Progenitor cell of endocrine pancreas (in vitro differentiated cells): ENCODE results near the gene LIPT2. TPM values are rescaled to one million over a fixed set of nuclear protein-coding genes. Genes with fewer than 3 reads are reported as not detected.

Experiments used
- DNase-seq: peaks from one replicate; pipeline ENCODE4 v3.0.0; 2021; ENCODE audit warnings: low spot score; ENCODE audit not compliant: unreplicated experiment
- H3K27ac Mint-ChIP-seq: 2 replicates; pipeline ENCODE4 v1.8.0; 2021; ENCODE audit warnings: mild to moderate bottlenecking, moderate library complexity, mixed read lengths
- H3K27me3 Mint-ChIP-seq: 2 replicates; pipeline ENCODE4 v1.8.0; 2021; ENCODE audit warnings: mixed read lengths
- H3K36me3 Mint-ChIP-seq: 2 replicates; pipeline ENCODE4 v1.8.0; 2022; ENCODE audit warnings: mixed read lengths; ENCODE audit not compliant: insufficient read depth
- H3K4me1 Mint-ChIP-seq: 2 replicates; pipeline ENCODE4 v1.8.0; 2021; ENCODE audit warnings: low read depth, mixed read lengths
- H3K4me3 Mint-ChIP-seq: 2 replicates; pipeline ENCODE4 v1.8.0; 2021; ENCODE audit warnings: low read depth, mild to moderate bottlenecking, moderate library complexity, mixed read lengths
- H3K9me3 Mint-ChIP-seq: 2 replicates; pipeline ENCODE4 v1.8.0; 2021; ENCODE audit warnings: low read depth, mixed read lengths
- CTCF ChIP-seq: fragments of 200-600 bp; sonication (generic); IDR thresholded peaks from one replicate; pipeline ENCODE4 v1.5.0; 2021; ENCODE audit warnings: antibody characterized with exemption, mild to moderate bottlenecking; ENCODE audit not compliant: unreplicated experiment
- total RNA-seq: library from RNA; stranded (reverse); gene quantifications from 2 replicates; pipeline ENCODE4 v1.2.1, GENCODE V29; 2021

LIPT2 gene
- total RNA-seq, 1 donor from 2014 or later: 9.1 TPM

- no peak for TF ChIP-seq CTCF
- Mint-ChIP-seq H3K27ac (no peak overlapping the region), H3K4me3 (no peak overlapping the region), H3K9me3 (no peaks in the 10 kb centered on the region), H3K36me3 (no peaks in the 10 kb centered on the region), H3K27me3 (no peaks in the 10 kb centered on the region), H3K4me1 (no peaks in the 10 kb centered on the region)
- no peak for DNase-seq
Observed at GRCh38 chr11:74480688-74481417, 12.7 kb downstream of the LIPT2 start.

- Mint-ChIP-seq H3K9me3 (no peaks in the 10 kb centered on the region), H3K4me3 (no peak overlapping the region), H3K36me3 (no peaks in the 10 kb centered on the region), H3K4me1 (no peaks in the 10 kb centered on the region), H3K27me3 (no peaks in the 10 kb centered on the region), H3K27ac (no peak overlapping the region)
- TF ChIP-seq CTCF: no peak
- no peak for DNase-seq
Observed at GRCh38 chr11:74479732-74480123, 13.8 kb downstream of the LIPT2 start.

GRCh38 chr11:74478877-74479731 is 14.4 kb downstream of the LIPT2 start:
- TF ChIP-seq CTCF: no peak
- H3K9me3 Mint-ChIP-seq: no peaks in the 10 kb centered on the region
- H3K4me3 Mint-ChIP-seq: no peak overlapping the region
- H3K4me1 Mint-ChIP-seq: no peaks in the 10 kb centered on the region
- no peaks in the 10 kb centered on the region for H3K36me3 Mint-ChIP-seq
- no peak for DNase-seq
- no peaks in the 10 kb centered on the region for H3K27me3 Mint-ChIP-seq
- H3K27ac Mint-ChIP-seq: no peak overlapping the region

GRCh38 chr11:74476536-74476935 is 17.0 kb downstream of the LIPT2 start:
- H3K9me3 Mint-ChIP-seq: no peaks in the 10 kb centered on the region
- no peak for DNase-seq
- no peak for TF ChIP-seq CTCF
- no peaks in the 10 kb centered on the region for H3K36me3 Mint-ChIP-seq
- no peak overlapping the region for H3K27ac Mint-ChIP-seq
- no peak overlapping the region for H3K4me3 Mint-ChIP-seq
- H3K27me3 Mint-ChIP-seq: peaks cover 11% of the 10 kb centered on the region
- no peaks in the 10 kb centered on the region for H3K4me1 Mint-ChIP-seq

DNA sequence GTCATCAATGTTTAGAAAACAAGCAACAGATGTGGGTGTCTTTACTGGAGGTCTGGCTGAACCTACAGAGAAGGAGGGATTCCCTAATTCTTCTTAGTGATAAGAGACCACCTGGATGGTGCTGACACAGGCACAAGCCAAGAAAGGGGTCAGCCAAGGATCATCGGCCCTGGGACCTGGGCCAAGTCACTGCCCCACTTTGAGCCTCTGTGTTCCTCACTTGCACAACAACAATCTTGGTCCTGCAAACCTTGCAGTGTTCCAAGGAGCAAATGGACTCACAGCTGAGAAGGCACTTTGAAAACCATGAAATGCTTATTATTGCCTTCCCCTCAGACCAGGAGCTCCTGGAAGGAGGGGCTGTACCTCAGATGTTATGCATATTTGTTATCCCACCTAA is 19.2 kb downstream of the LIPT2 start:
- Mint-ChIP-seq H3K27ac (no peak overlapping the region), H3K27me3 (peaks cover 16% of the 10 kb centered on the region), H3K4me1 (no peaks in the 10 kb centered on the region), H3K4me3 (no peak overlapping the region), H3K36me3 (no peaks in the 10 kb centered on the region), H3K9me3 (no peaks in the 10 kb centered on the region)
- DNase-seq: no peak
- no peak for TF ChIP-seq CTCF
